K562 (cell line): Measurements from ENCODE around the gene DLX3. TPM values are rescaled to one million over a fixed set of nuclear protein-coding genes. Genes with fewer than 3 reads are reported as not detected.

Source experiments
- ATAC-seq: fragments of 200-7000 bp; cut with Tn5 transposase; 3 replicates; pipeline ENCODE4 v1.9.1; 2020; ENCODE audit warnings: moderate library complexity
- BruUV-seq: library from RNA; stranded (reverse); fragments of 400-500 nt; replicated peaks from 2 replicates; lab custom pipeline; 2021; lab: Mats Ljungman, UMichigan
- CTCF ChIA-PET: fragments of 300-600 bp; formaldehyde crosslinking; extraction: SDS; loops from one replicate; lab custom pipeline; 2021; ENCODE audit warnings: low intra/inter-chr PET ratio; lab: Yijun Ruan, JAX
- POLR2A ChIA-PET: fragments of 300-600, 350-650 bp; sonication (Branson Sonifier 250); formaldehyde crosslinking; extraction: SDS; loops from one replicate; lab custom pipeline; 2021; ENCODE audit warnings: antibody characterized with exemption, inconsistent platforms; lab: Yijun Ruan, JAX
- DNase-seq, 4 experiments: peaks; one replicate each; pipeline versions ENCODE4 v3.0.0 to v3.0.0-alpha.2; 2011 to 2018; ENCODE audit warnings: low spot score in 3 of 4, mixed read lengths in 3 of 4; ENCODE audit errors: extremely low read depth in 1 of 4
- FAIRE-seq: peaks from 2 replicates; lab custom pipeline; 2011; peaks lifted over from hg19 to GRCh38; lab: Jason Lieb, UNC
- H2AFZ ChIP-seq: 2 replicates; pipeline ENCODE4 v1.6.0; 2011; ENCODE audit warnings: low read depth, low read length, control low read depth, inconsistent platforms
- H3K27ac ChIP-seq: fragments of 200-600 bp; 3 replicates; pipeline ENCODE4 v1.8.0; 2011; ENCODE audit warnings: low read depth, mild to moderate bottlenecking, control low read depth, inconsistent platforms, low read length, moderate library complexity, mixed read lengths; ENCODE audit errors: extremely low read depth
- H3K27me3 ChIP-seq, 2 experiments: fragments of 300-600 bp in 1 of 2; 2 replicates in 1 of 2; 3 replicates in 1 of 2; pipeline versions ENCODE4 v1.6.0 to v1.8.0; 2011; ENCODE audit warnings: inconsistent platforms in 2 of 2, low read length in 2 of 2, mild to moderate bottlenecking in 1 of 2, mixed read lengths in 1 of 2, moderate library complexity in 1 of 2; ENCODE audit not compliant: control insufficient read depth in 2 of 2, insufficient read depth in 2 of 2
- H3K36me3 ChIP-seq: fragments of 300-600 bp; 3 replicates; pipeline ENCODE4 v1.8.0; 2011; ENCODE audit warnings: mild to moderate bottlenecking, low read length, inconsistent platforms; ENCODE audit not compliant: control insufficient read depth, insufficient read depth
- H3K4me1 ChIP-seq, 2 experiments: fragments of 200-600 bp in 1 of 2; replicated peaks in 1 of 2; 2 replicates in 1 of 2; 3 replicates in 1 of 2; pipeline versions ENCODE4 v1.5.1 to v1.8.0; 2011; ENCODE audit warnings: inconsistent platforms in 2 of 2, low read length in 2 of 2, mild to moderate bottlenecking in 1 of 2, mixed read lengths in 1 of 2, moderate library complexity in 1 of 2; ENCODE audit not compliant: control insufficient read depth in 2 of 2, insufficient read depth in 2 of 2
- H3K4me2 ChIP-seq: 2 replicates; pipeline ENCODE4 v1.6.1; 2011; ENCODE audit warnings: low read length, control low read depth, inconsistent platforms, mixed read lengths; ENCODE audit not compliant: insufficient read depth
- H3K4me3 ChIP-seq: fragments of 200-600 bp; sonication (generic), shearing (Covaris generic); 2 replicates; pipeline ENCODE4 v1.5.1; 2016; ENCODE audit warnings: control low read depth, inconsistent platforms
- H3K79me2 ChIP-seq: fragments of 200-600 bp; 3 replicates; pipeline ENCODE4 v1.8.0; 2011; ENCODE audit warnings: low read length, inconsistent platforms; ENCODE audit not compliant: control insufficient read depth, insufficient read depth
- H3K9ac ChIP-seq, 2 experiments: 2 replicates each; pipeline versions ENCODE4 v1.6.0 to v1.6.1; 2011; ENCODE audit warnings: low read depth in 2 of 2, low read length in 2 of 2, control low read depth in 1 of 2, inconsistent platforms in 1 of 2, mild to moderate bottlenecking in 1 of 2, mixed read lengths in 1 of 2; ENCODE audit not compliant: insufficient read depth in 1 of 2
- H3K9me1 ChIP-seq: one replicate; pipeline ENCODE4 v1.6.0; 2011; ENCODE audit warnings: inconsistent platforms, mild to moderate bottlenecking, low read length, moderate library complexity; ENCODE audit not compliant: control insufficient read depth, insufficient read depth
- H3K9me3 ChIP-seq: replicated peaks from 2 replicates; pipeline ENCODE4 v1.5.1; 2011; ENCODE audit warnings: low read depth, low read length, inconsistent platforms; ENCODE audit not compliant: control insufficient read depth, insufficient read depth
- H4K20me1 ChIP-seq: replicated peaks from 2 replicates; pipeline ENCODE4 v1.6.1; 2011; ENCODE audit warnings: low read length, inconsistent platforms, mixed read lengths; ENCODE audit not compliant: control insufficient read depth, insufficient read depth
- BRD9 ChIP-seq: fragments of 450-650 bp; IDR thresholded peaks from 2 replicates; pipeline ENCODE4 v1.6.1; 2018; ENCODE audit warnings: low read depth; ENCODE audit not compliant: partially characterized antibody
- ESRRB ChIP-seq: fragments of 250-450 bp; sonication (Bioruptor Pico); IDR thresholded peaks from 2 replicates; pipeline ENCODE4 v1.5.0; 2020; ENCODE audit warnings: mild to moderate bottlenecking, moderate library complexity, borderline replicate concordance
- EZH2 ChIP-seq: IDR thresholded peaks from 2 replicates; pipeline ENCODE4 v1.6.1; 2012; ENCODE audit warnings: low read depth, mild to moderate bottlenecking, inconsistent platforms, low read length, borderline replicate concordance
- FIP1L1 ChIP-seq: fragments of 200-400 bp; formaldehyde crosslinking; IDR thresholded peaks from 2 replicates; pipeline ENCODE4 v1.6.1; 2018; ENCODE audit warnings: mild to moderate bottlenecking, low read depth, low read length; ENCODE audit not compliant: poor library complexity, severe bottlenecking
- HOXB6 ChIP-seq: fragments of 250-450 bp; sonication (Bioruptor Pico); IDR thresholded peaks from 2 replicates; pipeline ENCODE4 v1.5.1; 2022; ENCODE audit warnings: mild to moderate bottlenecking, borderline replicate concordance
- MCM2 ChIP-seq: fragments of 450-650 bp; IDR thresholded peaks from 2 replicates; pipeline ENCODE4 v1.6.1; 2017; ENCODE audit warnings: low read depth, mild to moderate bottlenecking
- MTF1 ChIP-seq: fragments of 250-450 bp; sonication (Bioruptor Pico); IDR thresholded peaks from 2 replicates; pipeline ENCODE4 v1.9.0; 2021; ENCODE audit warnings: moderate library complexity, mild to moderate bottlenecking, inconsistent platforms, borderline replicate concordance
- PTTG1 ChIP-seq: fragments of 450-650 bp; IDR thresholded peaks from 2 replicates; pipeline ENCODE4 v1.6.1; 2016; ENCODE audit warnings: low read depth, mild to moderate bottlenecking, missing genetic modification characterization, missing compliant biosample characterization
- PURB ChIP-seq: sonication (generic); formaldehyde crosslinking; IDR thresholded peaks from 2 replicates; pipeline ENCODE4 v1.9.0; 2021; ENCODE audit warnings: low read depth, mild to moderate bottlenecking, missing genetic modification reagents
- RBM14 ChIP-seq: fragments of 200-400 bp; formaldehyde crosslinking; IDR thresholded peaks from 2 replicates; pipeline ENCODE4 v1.6.1; 2018; ENCODE audit warnings: low read depth, mild to moderate bottlenecking, low read length, moderate library complexity, borderline replicate concordance; ENCODE audit not compliant: insufficient read depth
- RBM17 ChIP-seq: fragments of 200-400 bp; formaldehyde crosslinking; IDR thresholded peaks from 2 replicates; pipeline ENCODE4 v1.6.1; 2017; ENCODE audit warnings: low read depth, mild to moderate bottlenecking, low read length, borderline replicate concordance
- SMAD2 ChIP-seq: fragments of 150-350 bp; IDR thresholded peaks from 2 replicates; pipeline ENCODE4 v1.6.1; 2014; ENCODE audit warnings: low read depth, mild to moderate bottlenecking, low read length
- YY1 ChIP-seq, 3 experiments: IDR thresholded peaks; 2 replicates each; pipeline ENCODE4 v1.6.1; 2011; ENCODE audit warnings: low read length in 2 of 3, mild to moderate bottlenecking in 2 of 3, moderate library complexity in 2 of 3, borderline replicate concordance in 1 of 3, control low read depth in 1 of 3, low read depth in 1 of 3; ENCODE audit not compliant: insufficient read depth in 3 of 3, insufficient replicate concordance in 2 of 3, control insufficient read depth in 1 of 3, insufficient read length in 1 of 3; ENCODE audit errors: extremely low read depth in 1 of 3
- ZFP1 ChIP-seq: fragments of 450-650 bp; formaldehyde crosslinking; IDR thresholded peaks from 2 replicates; pipeline ENCODE4 v1.4.0; 2020; ENCODE audit warnings: mild to moderate bottlenecking, mixed read lengths
- ZNF717 ChIP-seq: fragments of 250-450 bp; sonication (Bioruptor Pico); IDR thresholded peaks from 2 replicates; pipeline ENCODE4 v1.5.0; 2021
- WGBS: fragments of 100-300 bp; shearing (Covaris generic); methylation state at CpG from one replicate; pipeline ENCODE4 v1.1.6; 2016; ENCODE audit warnings: low coverage, mixed read lengths; ENCODE audit not compliant: insufficient coverage; ENCODE audit errors: missing lambda C conversion rate; 5-methylcytosine and 5-hydroxymethylcytosine counted together
- in situ Hi-C: fragments of 300-500 bp; cut with MboI; formaldehyde crosslinking; loops from 4 replicates; pipeline ENCODE4 v1.15.0; 2018; ENCODE audit warnings: inconsistent platforms, mixed read lengths
- intact Hi-C: fragments of 100-400 bp; cut with micrococcal nuclease; formaldehyde crosslinking; loops from 2 replicates; pipeline ENCODE4 v1.14.2; 2022
- polyA plus RNA-seq, 8 experiments: library from polyadenylated mRNA; depleted of rRNA in 4 of 8; stranded (reverse) in 5 of 8; unstranded in 3 of 8; fragments of >200 nt; fragmentation: Nextera tagmentation in 2 of 8; fragmentation: Illumina TruSeq in 1 of 8; extraction: Ambion mirVana in 2 of 8; extraction: Trizol in 1 of 8; gene quantifications; 2 replicates each; pipeline versions ENCODE4 v1.2.1 to v1.2.3, GENCODE V29; 2011 to 2014; ENCODE audit warnings: inconsistent platforms in 1 of 8, missing spikeins in 1 of 8
- total RNA-seq, 7 experiments: library from RNA; depleted of rRNA in 6 of 7; stranded (reverse); fragments of >200 nt in 6 of 7; fragmentation: Illumina TruSeq in 2 of 7; extraction: Trizol in 2 of 7; gene quantifications; 2 replicates each; pipeline versions ENCODE4 v1.2.1 to v1.2.3, GENCODE V29; 2011 to 2021; ENCODE audit warnings: low replicate concordance in 1 of 7
- TF ChIP-seq, protein P1 (sequence below), 2 experiments: fragments of 450-650 bp in 1 of 2; sonication (generic) in 1 of 2; formaldehyde crosslinking; conservative IDR thresholded peaks; 2 replicates each; pipeline versions ENCODE4 v1.4.0 to v1.8.1; 2020 to 2022; ENCODE audit warnings: mild to moderate bottlenecking in 1 of 2, missing genetic modification reagents in 1 of 2
- TF ChIP-seq, protein P2 (sequence below): fragments of 450-650 bp; formaldehyde crosslinking; IDR thresholded peaks from 2 replicates; pipeline ENCODE4 v1.4.0; 2022; ENCODE audit warnings: missing genetic modification characterization
- TF ChIP-seq, protein P3 (sequence below): fragments of 250-450 bp; sonication (Bioruptor Pico); IDR thresholded peaks from 2 replicates; pipeline ENCODE4 v1.5.0; 2020; ENCODE audit warnings: mild to moderate bottlenecking

Gene DLX3
- total and polyA plus RNA-seq, 9 of the 15 experiments (the other 6 are each of a cell fraction or from before 2014, with no cell fraction given), result not detected

DNA sequence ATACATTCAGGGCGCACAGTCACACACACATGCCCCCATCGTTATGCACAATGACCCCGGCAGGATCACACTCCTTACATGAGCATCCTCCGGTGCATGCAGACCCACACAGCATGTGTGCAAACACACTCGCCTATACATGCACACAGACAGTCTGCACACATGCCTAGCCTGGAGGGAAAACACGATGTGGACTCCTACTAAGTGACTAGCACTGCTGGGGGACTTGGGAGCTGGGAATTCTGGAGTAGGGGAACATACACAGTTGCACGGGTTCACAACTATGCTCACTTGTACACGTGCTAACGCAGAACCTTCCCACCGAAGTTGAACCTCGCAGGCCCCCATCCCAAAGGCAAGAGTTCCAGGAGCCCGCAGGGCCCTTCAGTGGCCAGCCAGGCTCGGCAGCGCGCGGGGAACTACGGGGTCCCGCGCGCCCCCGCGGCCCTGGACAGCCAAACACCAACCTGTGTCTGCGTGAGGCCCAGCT, 2.0 kb downstream of the DLX3 start:
- Histone ChIP-seq H3K9ac (no peak overlapping the region), H3K9me1 (no peaks in the 10 kb centered on the region), H3K27me3 (peaks cover 44 to 74% of the 10 kb centered on the region in 2 experiments; a peak in 4 of 5 replicates), H3K27ac (no peak overlapping the region), H4K20me1 (peaks cover 8% of the 10 kb centered on the region), H3K36me3 (no peaks in the 10 kb centered on the region), H2AFZ (no peak overlapping the region), H3K4me3 (no peak overlapping the region), H3K9me3 (no peaks in the 10 kb centered on the region), H3K4me2 (no peak overlapping the region), H3K4me1 (peaks cover 0 to 23% of the 10 kb centered on the region in 2 experiments; a peak in 2 of 5 replicates), H3K79me2 (no peaks in the 10 kb centered on the region)
- intact Hi-C loops (no loop called here), in situ Hi-C loops (no loop called here)
- ChIA-PET POLR2A (no interaction called here), CTCF (no interaction called here)
- WGBS, result 20% methylated on average over 22 of the region's 23 CpGs
- no TSS peak for BruUV-seq
- no peak for ATAC-seq
- FAIRE-seq, result no peak
- no peak for DNase-seq
- no peak for TF ChIP-seq MTF1 (CRISPR knock-in tag)
- no peak for TF ChIP-seq ESRRB (CRISPR knock-in tag)
- TF ChIP-seq, protein P1, sequence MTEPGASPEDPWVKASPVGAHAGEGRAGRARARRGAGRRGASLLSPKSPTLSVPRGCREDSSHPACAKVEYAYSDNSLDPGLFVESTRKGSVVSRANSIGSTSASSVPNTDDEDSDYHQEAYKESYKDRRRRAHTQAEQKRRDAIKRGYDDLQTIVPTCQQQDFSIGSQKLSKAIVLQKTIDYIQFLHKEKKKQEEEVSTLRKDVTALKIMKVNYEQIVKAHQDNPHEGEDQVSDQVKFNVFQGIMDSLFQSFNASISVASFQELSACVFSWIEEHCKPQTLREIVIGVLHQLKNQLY (CRISPR knock-in tag; conservative IDR thresholded peaks at IDR 0.05), result no peak
- no peak for TF ChIP-seq ZNF717 (CRISPR knock-in tag)
- TF ChIP-seq MCM2, result no peak
- no peak for TF ChIP-seq PTTG1 (tag)
- TF ChIP-seq HOXB6 (CRISPR knock-in tag), result no peak
- no peak for TF ChIP-seq BRD9
- no peak for TF ChIP-seq EZH2
- no peak for TF ChIP-seq RBM17
- TF ChIP-seq FIP1L1, result no peak
- TF ChIP-seq SMAD2, result no peak
- no peak for TF ChIP-seq YY1 (IDR thresholded peaks at IDR 0.05; ENCODE audit: borderline replicate concordance in 1 of 3, control insufficient read depth in 1 of 3, extremely low read depth in 1 of 3, insufficient read depth in 3 of 3, insufficient read length in 1 of 3, insufficient replicate concordance in 2 of 3, low read depth in 1 of 3, low read length in 2 of 3)
- no peak for TF ChIP-seq ZFP1
- TF ChIP-seq RBM14, result no peak
- no peak for TF ChIP-seq PURB (CRISPR knock-in tag)
- TF ChIP-seq, protein P2, sequence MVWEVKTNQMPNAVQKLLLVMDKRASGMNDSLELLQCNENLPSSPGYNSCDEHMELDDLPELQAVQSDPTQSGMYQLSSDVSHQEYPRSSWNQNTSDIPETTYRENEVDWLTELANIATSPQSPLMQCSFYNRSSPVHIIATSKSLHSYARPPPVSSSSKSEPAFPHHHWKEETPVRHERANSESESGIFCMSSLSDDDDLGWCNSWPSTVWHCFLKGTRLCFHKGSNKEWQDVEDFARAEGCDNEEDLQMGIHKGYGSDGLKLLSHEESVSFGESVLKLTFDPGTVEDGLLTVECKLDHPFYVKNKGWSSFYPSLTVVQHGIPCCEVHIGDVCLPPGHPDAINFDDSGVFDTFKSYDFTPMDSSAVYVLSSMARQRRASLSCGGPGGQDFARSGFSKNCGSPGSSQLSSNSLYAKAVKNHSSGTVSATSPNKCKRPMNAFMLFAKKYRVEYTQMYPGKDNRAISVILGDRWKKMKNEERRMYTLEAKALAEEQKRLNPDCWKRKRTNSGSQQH, result no peak
- TF ChIP-seq, protein P3, sequence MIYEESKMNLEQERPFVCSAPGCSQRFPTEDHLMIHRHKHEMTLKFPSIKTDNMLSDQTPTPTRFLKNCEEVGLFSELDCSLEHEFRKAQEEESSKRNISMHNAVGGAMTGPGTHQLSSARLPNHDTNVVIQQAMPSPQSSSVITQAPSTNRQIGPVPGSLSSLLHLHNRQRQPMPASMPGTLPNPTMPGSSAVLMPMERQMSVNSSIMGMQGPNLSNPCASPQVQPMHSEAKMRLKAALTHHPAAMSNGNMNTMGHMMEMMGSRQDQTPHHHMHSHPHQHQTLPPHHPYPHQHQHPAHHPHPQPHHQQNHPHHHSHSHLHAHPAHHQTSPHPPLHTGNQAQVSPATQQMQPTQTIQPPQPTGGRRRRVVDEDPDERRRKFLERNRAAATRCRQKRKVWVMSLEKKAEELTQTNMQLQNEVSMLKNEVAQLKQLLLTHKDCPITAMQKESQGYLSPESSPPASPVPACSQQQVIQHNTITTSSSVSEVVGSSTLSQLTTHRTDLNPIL (CRISPR knock-in tag), result no peak
